ENCODE data around the gene PEA15.

GRCh38 chr1:160261893-160262794 is 57.0 kb downstream of the PEA15 start, which contains the start of gene DCAF8:
- TF ChIP-seq CTCF (conservative IDR thresholded peaks at IDR 0.05 in 1 of 2, IDR thresholded peaks at IDR 0.05 in 1 of 2; ENCODE audit: low read depth in 1 of 2, low read length in 2 of 2) = no peak
- TF ChIP-seq EZH2 (IDR thresholded peaks at IDR 0.05; ENCODE audit: low read length, missing control alignments) = no peak
